ENCODE data around the gene LRRIQ4. TPM values are rescaled to one million over a fixed set of nuclear protein-coding genes. Genes with fewer than 3 reads are reported as not detected.

The LRRIQ4 gene
- total RNA-seq, 4 donors from 2014 or later, result 0.13 TPM; not detected in 3

- no peak for DNase-seq
- no peaks in the 10 kb centered on the region for H3K27me3 ChIP-seq
- H3K9me3 ChIP-seq, result no peaks in the 10 kb centered on the region
- H3K4me3 ChIP-seq, result no peak overlapping the region
- in situ Hi-C loops (cut with MboI; ENCODE audit: low sequenced_read_pairs in 4 of 4), result no loop called here
- TF ChIP-seq, protein P1, sequence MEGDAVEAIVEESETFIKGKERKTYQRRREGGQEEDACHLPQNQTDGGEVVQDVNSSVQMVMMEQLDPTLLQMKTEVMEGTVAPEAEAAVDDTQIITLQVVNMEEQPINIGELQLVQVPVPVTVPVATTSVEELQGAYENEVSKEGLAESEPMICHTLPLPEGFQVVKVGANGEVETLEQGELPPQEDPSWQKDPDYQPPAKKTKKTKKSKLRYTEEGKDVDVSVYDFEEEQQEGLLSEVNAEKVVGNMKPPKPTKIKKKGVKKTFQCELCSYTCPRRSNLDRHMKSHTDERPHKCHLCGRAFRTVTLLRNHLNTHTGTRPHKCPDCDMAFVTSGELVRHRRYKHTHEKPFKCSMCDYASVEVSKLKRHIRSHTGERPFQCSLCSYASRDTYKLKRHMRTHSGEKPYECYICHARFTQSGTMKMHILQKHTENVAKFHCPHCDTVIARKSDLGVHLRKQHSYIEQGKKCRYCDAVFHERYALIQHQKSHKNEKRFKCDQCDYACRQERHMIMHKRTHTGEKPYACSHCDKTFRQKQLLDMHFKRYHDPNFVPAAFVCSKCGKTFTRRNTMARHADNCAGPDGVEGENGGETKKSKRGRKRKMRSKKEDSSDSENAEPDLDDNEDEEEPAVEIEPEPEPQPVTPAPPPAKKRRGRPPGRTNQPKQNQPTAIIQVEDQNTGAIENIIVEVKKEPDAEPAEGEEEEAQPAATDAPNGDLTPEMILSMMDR (IDR thresholded peaks at IDR 0.05 in 4 of 5, conservative IDR thresholded peaks at IDR 0.05 in 1 of 5), result no peak
- TF ChIP-seq POLR2A (IDR thresholded peaks at IDR 0.05), result no peak
- ATAC-seq, result no peak
- H3K36me3 ChIP-seq, result no peaks in the 10 kb centered on the region
- H3K4me1 ChIP-seq, result no peaks in the 10 kb centered on the region
- intact Hi-C loops (cut with DNase I; ENCODE audit: low total_unique reads), result no loop called here
- H3K27ac ChIP-seq, result no peak overlapping the region
These were observed 66.4 kb downstream of the LRRIQ4 start for GRCh38 chr3:169879013-169879557.

DNA sequence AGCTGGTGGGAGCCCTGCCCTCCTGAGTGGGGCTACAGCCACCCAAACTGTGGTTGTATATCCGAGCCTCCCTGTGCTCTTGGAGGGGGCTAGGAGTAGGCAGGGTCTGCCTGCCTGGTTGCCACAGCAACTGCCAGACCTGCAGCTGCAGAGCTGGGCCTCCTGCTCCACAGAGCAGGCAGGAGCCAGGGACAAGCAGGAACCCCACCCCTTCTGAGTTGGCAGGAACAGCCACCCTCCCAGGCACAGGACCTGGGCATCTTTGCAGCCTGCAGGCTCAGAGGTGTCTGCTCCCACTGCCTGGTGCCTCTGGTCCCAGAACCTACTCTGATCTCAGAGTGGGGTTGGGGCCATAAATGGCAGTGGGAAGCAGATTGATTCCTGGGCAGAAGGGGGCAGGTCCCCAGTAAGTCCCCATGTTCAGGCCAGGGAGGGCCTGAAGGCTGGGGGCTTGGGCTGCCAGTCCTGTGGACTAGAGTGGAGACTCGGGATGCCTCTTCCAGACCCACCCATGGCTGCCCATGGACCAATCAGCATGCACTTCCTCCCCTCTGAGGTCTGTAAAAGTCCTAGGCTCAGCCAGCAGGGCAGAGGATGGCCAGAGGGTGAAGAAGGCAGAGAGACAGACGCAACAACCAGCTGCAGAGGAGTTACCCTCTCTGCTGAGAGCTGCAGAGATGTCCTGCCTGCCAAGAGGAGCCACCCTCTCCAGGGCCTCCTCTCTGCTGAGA is 67.3 kb downstream of the LRRIQ4 start:
- DNase-seq (no peak), ATAC-seq (no peak)
- in situ Hi-C loops (cut with MboI; ENCODE audit: low sequenced_read_pairs in 4 of 4), result no loop called here

GRCh38 chr3:169880576-169881250 is 68.0 kb downstream of the LRRIQ4 start:
- intact Hi-C loops (cut with DNase I; ENCODE audit: low total_unique reads) (no loop called here), in situ Hi-C loops (cut with MboI; ENCODE audit: low sequenced_read_pairs in 4 of 4) (no loop called here)
- no peak overlapping the region for H3K4me3 ChIP-seq
- H3K36me3 ChIP-seq, result no peaks in the 10 kb centered on the region
- no peak for TF ChIP-seq POLR2A (IDR thresholded peaks at IDR 0.05)
- TF ChIP-seq, protein P1 (IDR thresholded peaks at IDR 0.05 in 4 of 5, conservative IDR thresholded peaks at IDR 0.05 in 1 of 5), result no peak
- no peak for ATAC-seq
- H3K27ac ChIP-seq, result no peak overlapping the region
- H3K27me3 ChIP-seq, result no peaks in the 10 kb centered on the region
- H3K9me3 ChIP-seq, result no peaks in the 10 kb centered on the region
- DNase-seq, result no peak
- H3K4me1 ChIP-seq, result no peaks in the 10 kb centered on the region

More for the DNA sequence above, 67.3 kb downstream of the LRRIQ4 start:
- Histone ChIP-seq H3K27me3 (no peaks in the 10 kb centered on the region), H3K9me3 (no peaks in the 10 kb centered on the region), H3K4me3 (no peak overlapping the region), H3K36me3 (no peaks in the 10 kb centered on the region), H3K4me1 (no peaks in the 10 kb centered on the region), H3K27ac (no peak overlapping the region)
- no peak for TF ChIP-seq POLR2A (IDR thresholded peaks at IDR 0.05)
- TF ChIP-seq, protein P1 (IDR thresholded peaks at IDR 0.05 in 4 of 5, conservative IDR thresholded peaks at IDR 0.05 in 1 of 5), result no peak
- intact Hi-C loops (cut with DNase I; ENCODE audit: low total_unique reads), result no loop called here

DNA sequence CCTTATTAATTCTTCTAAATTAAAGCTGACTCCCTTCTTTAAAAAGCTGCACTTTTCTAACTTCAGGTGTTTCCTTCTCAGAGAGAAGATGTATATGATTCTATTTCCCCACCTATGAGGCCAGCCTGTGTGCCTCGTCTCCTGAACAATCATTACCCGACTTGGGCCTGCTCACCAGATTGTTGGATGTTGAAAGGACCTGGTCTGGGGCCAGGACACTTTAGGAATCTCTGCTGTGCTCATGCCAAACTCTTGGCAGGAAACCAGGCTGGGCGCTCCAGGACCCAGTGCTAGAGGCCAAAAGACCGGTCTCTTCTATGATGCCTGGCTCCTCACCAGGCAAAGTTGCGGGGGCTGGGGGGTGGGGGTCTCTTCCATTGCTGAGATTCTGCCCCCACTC is 74.0 kb downstream of the LRRIQ4 start:
- no peak overlapping the region for H3K4me3 ChIP-seq
- no peaks in the 10 kb centered on the region for H3K9me3 ChIP-seq
- DNase-seq, result peak; percentile 13 to 29
- H3K36me3 ChIP-seq, result no peaks in the 10 kb centered on the region
- in situ Hi-C loops (cut with MboI; ENCODE audit: low sequenced_read_pairs in 4 of 4), result no loop called here
- H3K27ac ChIP-seq, result no peak overlapping the region
- intact Hi-C loops (cut with DNase I; ENCODE audit: low total_unique reads), result no loop called here
- ATAC-seq, result peak; percentile 47 to 58
- H3K4me1 ChIP-seq, result no peaks in the 10 kb centered on the region
- no peaks in the 10 kb centered on the region for H3K27me3 ChIP-seq
- TF ChIP-seq POLR2A (IDR thresholded peaks at IDR 0.05), result no peak
- TF ChIP-seq, protein P1 (IDR thresholded peaks at IDR 0.05 in 4 of 5, conservative IDR thresholded peaks at IDR 0.05 in 1 of 5), result no peak

Other genes with a start within 250 kb of the LRRIQ4 start
- gene MECOM, start 149.2 kb upstream of the LRRIQ4 start, total RNA-seq, result 1 to 10 TPM; 4.4 to 6.7 (median 4.9) TPM
- gene TERC, start 47.8 kb upstream of the LRRIQ4 start, total RNA-seq, result 100 to 1,000 TPM in 1 of 4 donors, 10 to 100 TPM in 3; 12.0 to 143 (median 24.0) TPM
- gene ACTRT3, start 43.3 kb upstream of the LRRIQ4 start, total RNA-seq, result 1 to 10 TPM in 1 of 4 donors, under 1 TPM in 3; 0.38 to 5.8 (median 0.92) TPM
- gene MYNN, start 39.5 kb upstream of the LRRIQ4 start, total RNA-seq, result 10 to 100 TPM; 12.0 to 20.2 (median 14.7) TPM
- gene LRRC34, start within 50 bp of the LRRIQ4 start, total RNA-seq, result 1 to 10 TPM in 2 of 4 donors, not detected in 2; 1.2 to 1.3 TPM
- gene LRRC31, start 57.1 kb downstream of the LRRIQ4 start, total RNA-seq, result under 1 TPM in 2 of 4 donors, not detected in 2; 0.24 to 0.42 TPM
- not detected for gene SAMD7, start 98.7 kb downstream of the LRRIQ4 start, total RNA-seq
- 10 to 100 TPM; 22.6 to 42.8 (median 30.4) TPM for gene SEC62, start 153.9 kb downstream of the LRRIQ4 start, total RNA-seq
- 1 to 10 TPM in 2 of 4 donors, under 1 TPM in 2; 0.62 to 2.1 (median 1.2) TPM for gene GPR160, start 225.1 kb downstream of the LRRIQ4 start, total RNA-seq